Progenitor cell of endocrine pancreas (in vitro differentiated cells): ENCODE measurements around the gene MVK. TPM values are rescaled to one million over a fixed set of nuclear protein-coding genes. Genes with fewer than 3 reads are reported as not detected.

Experiments
- DNase-seq: peaks from one replicate; pipeline ENCODE4 v3.0.0; 2021; ENCODE audit warnings: low spot score; ENCODE audit not compliant: unreplicated experiment
- H3K27ac Mint-ChIP-seq: 2 replicates; pipeline ENCODE4 v1.8.0; 2021; ENCODE audit warnings: mild to moderate bottlenecking, moderate library complexity, mixed read lengths
- H3K27me3 Mint-ChIP-seq: 2 replicates; pipeline ENCODE4 v1.8.0; 2021; ENCODE audit warnings: mixed read lengths
- H3K36me3 Mint-ChIP-seq: 2 replicates; pipeline ENCODE4 v1.8.0; 2022; ENCODE audit warnings: mixed read lengths; ENCODE audit not compliant: insufficient read depth
- H3K4me1 Mint-ChIP-seq: 2 replicates; pipeline ENCODE4 v1.8.0; 2021; ENCODE audit warnings: low read depth, mixed read lengths
- H3K4me3 Mint-ChIP-seq: 2 replicates; pipeline ENCODE4 v1.8.0; 2021; ENCODE audit warnings: low read depth, mild to moderate bottlenecking, moderate library complexity, mixed read lengths
- H3K9me3 Mint-ChIP-seq: 2 replicates; pipeline ENCODE4 v1.8.0; 2021; ENCODE audit warnings: low read depth, mixed read lengths
- CTCF ChIP-seq: fragments of 200-600 bp; sonication (generic); IDR thresholded peaks from one replicate; pipeline ENCODE4 v1.5.0; 2021; ENCODE audit warnings: antibody characterized with exemption, mild to moderate bottlenecking; ENCODE audit not compliant: unreplicated experiment
- total RNA-seq: library from RNA; stranded (reverse); gene quantifications from 2 replicates; pipeline ENCODE4 v1.2.1, GENCODE V29; 2021

Gene MVK
- total RNA-seq, 1 donor from 2014 or later = 33.3 TPM

GRCh38 chr12:109588461-109589239 lies 15.1 kb downstream of the MVK start:
- peaks cover 6% of the 10 kb centered on the region for H3K4me1 Mint-ChIP-seq
- no peak for DNase-seq
- no peak for TF ChIP-seq CTCF

GRCh38 chr12:109589240-109589590 lies 15.6 kb downstream of the MVK start:
- H3K9me3 Mint-ChIP-seq = no peaks in the 10 kb centered on the region
- no peak for TF ChIP-seq CTCF
- no peak overlapping the region for H3K27ac Mint-ChIP-seq
- no peak for DNase-seq
- no peak overlapping the region for H3K4me3 Mint-ChIP-seq
- H3K36me3 Mint-ChIP-seq = peaks cover 8% of the 10 kb centered on the region
- H3K4me1 Mint-ChIP-seq = peaks cover 6% of the 10 kb centered on the region
- H3K27me3 Mint-ChIP-seq = no peaks in the 10 kb centered on the region

More at GRCh38 chr12:109588461-109589239, 15.1 kb downstream of the MVK start:
- Mint-ChIP-seq H3K27me3 (no peaks in the 10 kb centered on the region), H3K4me3 (no peak overlapping the region), H3K9me3 (no peaks in the 10 kb centered on the region), H3K36me3 (peaks cover 9% of the 10 kb centered on the region), H3K27ac (no peak overlapping the region)

GRCh38 chr12:109589691-109590245 lies 16.2 kb downstream of the MVK start:
- H3K27ac Mint-ChIP-seq = no peak overlapping the region
- H3K4me1 Mint-ChIP-seq = peaks cover 6% of the 10 kb centered on the region
- TF ChIP-seq CTCF = no peak

GRCh38 chr12:109590566-109590965 lies 17.0 kb downstream of the MVK start:
- no peaks in the 10 kb centered on the region for H3K9me3 Mint-ChIP-seq
- H3K27me3 Mint-ChIP-seq = no peaks in the 10 kb centered on the region
- DNase-seq = no peak
- no peak for TF ChIP-seq CTCF
- no peak overlapping the region for H3K4me3 Mint-ChIP-seq
- H3K4me1 Mint-ChIP-seq = peaks cover 6% of the 10 kb centered on the region
- H3K27ac Mint-ChIP-seq = no peak overlapping the region
- peaks cover 8% of the 10 kb centered on the region for H3K36me3 Mint-ChIP-seq

More at GRCh38 chr12:109589691-109590245, 16.2 kb downstream of the MVK start:
- peaks cover 8% of the 10 kb centered on the region for H3K36me3 Mint-ChIP-seq
- no peaks in the 10 kb centered on the region for H3K27me3 Mint-ChIP-seq
- no peak for DNase-seq
- H3K9me3 Mint-ChIP-seq = no peaks in the 10 kb centered on the region
- H3K4me3 Mint-ChIP-seq = no peak overlapping the region

- no peak for TF ChIP-seq CTCF
- Mint-ChIP-seq H3K36me3 (peaks cover 8% of the 10 kb centered on the region), H3K4me3 (no peak overlapping the region), H3K9me3 (no peaks in the 10 kb centered on the region), H3K4me1 (peaks cover 6% of the 10 kb centered on the region), H3K27me3 (no peaks in the 10 kb centered on the region), H3K27ac (no peak overlapping the region)
- no peak for DNase-seq
Measured at GRCh38 chr12:109591041-109591440, 17.4 kb downstream of the MVK start.
